Stimulated activated CD4-positive, alpha-beta T cell treated with anti-CD3 and anti-CD28 coated beads, Interleukin-1b, Interleukin-23, amount 100 ng/mL, for 4 hours (primary cell): ENCODE results near the gene TTBK1.
"Not testable (repeated sequence)": the region's sequence is repeated elsewhere in the genome, so short reads cannot be mapped to it uniquely, and the experiment has no call there.

Experiments
- DNase-seq, 2 donors: peaks; one replicate each; pipeline ENCODE4 v3.0.0-alpha.2; 2020; ENCODE audit warnings: low read depth in 2 of 2

TTBK1 gene

DNA sequence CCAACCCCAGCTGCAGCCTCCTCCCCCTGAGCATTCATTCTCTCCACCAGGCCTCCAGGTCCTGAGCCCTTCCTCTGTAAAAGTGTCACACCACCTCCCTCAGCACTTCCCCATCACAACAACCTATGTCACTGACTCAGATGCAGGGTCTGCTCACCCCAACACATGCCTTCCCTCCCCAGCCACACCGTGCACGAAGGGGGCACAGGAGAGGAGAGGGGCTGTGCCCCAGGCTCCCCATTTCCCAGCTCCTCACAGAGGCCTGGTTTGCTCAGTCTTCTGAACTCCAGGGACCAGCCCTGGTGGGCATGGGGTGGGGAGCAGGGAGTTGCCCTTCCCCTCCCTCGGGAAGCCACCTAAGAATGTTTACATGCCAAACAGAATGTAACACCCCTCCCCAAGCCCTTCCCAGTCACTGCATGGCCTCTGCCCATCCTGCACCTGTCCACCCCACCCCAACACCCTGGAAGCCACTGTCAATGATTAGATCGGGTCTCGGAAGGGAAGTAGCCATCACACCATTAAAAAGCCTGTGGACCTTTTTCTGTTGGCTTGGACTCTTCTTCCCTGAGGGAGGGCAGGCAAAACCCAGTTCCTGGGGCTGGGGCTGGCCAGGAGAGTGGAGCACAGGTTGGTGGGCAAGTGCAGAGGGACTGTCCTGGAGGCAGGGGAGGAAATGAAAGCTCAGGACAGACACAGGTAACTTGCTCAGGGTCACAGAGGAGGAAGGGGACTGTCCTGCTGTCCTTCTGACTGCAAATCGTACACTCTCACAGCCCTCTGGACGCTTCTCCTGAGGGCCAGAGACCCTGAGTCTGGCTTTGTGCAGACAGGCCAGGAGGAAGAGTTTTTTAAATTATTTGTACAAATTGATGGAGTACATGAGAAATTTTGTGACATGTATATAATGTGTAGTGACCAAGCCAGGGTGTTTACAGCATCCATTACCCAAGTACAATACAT, 44.7 kb downstream of the TTBK1 start:
- no peak for DNase-seq

DNA sequence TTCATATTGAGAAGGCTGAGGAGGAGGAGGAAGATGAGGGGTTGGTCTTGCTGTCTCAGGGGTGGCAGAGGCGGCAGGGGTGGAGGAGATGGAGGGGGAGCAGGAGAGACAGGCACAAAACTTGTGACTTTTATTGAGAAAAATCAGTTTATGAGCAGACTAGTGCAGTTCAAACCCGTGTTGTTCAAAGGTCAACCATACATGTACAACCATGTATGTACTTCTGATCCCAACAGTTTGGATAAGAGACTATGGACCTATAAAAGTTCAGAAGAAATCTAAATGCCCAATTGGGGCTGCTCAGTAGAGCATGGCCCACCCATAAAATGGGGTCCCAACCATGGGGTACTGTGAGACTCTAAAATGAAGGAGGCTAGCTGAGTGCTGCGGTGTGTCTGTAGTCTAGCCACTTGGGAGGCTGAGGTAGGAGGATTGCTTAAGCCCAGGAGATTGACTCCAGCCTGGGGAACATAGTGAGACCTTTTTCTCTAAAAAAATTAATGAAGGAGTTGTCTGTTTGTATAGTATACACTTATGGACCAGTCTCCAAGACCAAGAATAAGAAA, 47.1 kb downstream of the TTBK1 start:
- no peak for DNase-seq

DNA sequence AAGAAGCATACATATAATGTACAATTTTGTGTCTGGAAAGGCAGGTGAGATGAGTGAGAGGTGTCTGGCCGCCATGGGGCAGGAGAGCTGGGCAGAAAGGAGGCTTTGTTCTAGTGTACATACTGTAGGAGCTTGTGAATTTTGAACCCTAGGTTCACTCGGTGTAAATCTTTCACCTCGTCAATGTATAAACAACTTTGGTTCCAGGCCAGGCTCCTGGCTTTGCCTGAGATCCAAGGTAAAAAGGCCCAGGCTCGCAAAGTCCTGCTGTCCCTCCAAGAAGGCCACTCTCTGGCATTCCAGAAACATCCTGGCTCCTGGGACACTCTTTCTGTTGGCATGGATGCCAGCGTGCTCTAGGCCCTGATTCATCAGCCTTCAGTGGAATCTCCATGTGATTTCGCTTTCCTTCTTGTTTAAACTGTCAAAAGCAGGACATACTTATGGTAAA, 47.6 kb downstream of the TTBK1 start:
- DNase-seq, result no peak

DNA sequence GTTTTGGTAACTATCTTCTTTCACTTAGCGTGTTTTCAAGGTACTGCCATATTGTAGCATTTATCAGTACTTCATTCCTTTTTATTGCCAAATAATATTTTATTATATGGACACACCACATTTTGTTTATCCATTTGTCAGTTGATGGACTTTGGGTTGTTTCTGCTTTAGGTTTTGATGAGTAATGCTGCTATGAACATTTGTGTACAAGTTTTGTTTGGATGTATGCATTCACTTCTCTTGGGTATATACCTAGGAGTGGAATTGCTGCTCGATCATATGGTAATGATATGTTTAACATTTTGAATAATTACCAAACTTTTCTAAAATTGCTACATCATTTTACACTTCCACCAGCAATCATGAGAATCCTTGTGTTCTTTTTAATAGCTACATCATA, 48.4 kb downstream of the TTBK1 start:
- no peak for DNase-seq

DNA sequence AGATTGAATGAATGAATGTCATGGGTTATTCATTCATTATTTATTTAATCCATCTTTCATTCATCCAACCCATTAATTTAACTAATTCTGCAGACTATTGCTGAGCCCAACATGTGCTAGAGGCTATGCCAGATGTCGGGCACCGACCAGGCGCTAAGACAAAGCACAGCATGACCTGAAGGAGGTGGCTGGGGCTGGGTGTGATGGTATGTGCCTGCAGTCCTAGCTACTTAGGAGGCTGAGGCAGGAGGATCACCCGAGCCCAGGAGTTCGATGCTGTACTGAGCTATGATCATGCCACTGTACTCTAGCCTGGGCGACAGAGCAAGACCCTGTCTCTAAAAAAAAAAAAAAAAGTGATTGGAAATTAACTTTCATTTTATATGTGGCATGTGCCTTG, 49.1 kb downstream of the TTBK1 start:
- no peak for DNase-seq

DNA sequence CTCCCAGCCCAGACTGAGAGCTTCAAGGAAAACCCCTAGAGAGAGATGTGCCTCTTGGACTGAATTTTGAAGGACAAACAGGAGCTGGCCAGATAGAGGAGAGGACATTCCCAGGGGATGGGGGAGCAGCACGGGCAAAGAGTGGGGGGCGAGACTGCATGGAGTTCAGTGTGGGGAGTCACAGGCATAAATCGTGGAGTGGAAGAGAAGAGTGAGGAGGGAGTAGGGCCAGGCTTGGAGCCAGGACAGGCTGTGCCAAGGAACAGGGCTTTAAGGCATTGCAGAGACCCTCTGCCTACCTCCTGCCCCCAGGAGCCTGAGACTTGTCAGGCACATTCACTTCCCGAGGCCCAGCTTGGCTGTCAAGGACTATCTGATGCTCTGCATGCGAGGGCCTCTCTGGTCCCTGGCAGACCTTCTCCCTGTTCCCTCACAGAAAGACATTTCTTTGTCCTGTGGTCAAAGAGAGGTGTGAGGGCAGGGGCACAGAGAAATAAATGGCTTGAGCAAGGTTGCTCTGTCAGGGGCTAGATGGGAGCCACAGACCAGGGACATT, 49.6 kb downstream of the TTBK1 start:
- DNase-seq, result no peak

DNA sequence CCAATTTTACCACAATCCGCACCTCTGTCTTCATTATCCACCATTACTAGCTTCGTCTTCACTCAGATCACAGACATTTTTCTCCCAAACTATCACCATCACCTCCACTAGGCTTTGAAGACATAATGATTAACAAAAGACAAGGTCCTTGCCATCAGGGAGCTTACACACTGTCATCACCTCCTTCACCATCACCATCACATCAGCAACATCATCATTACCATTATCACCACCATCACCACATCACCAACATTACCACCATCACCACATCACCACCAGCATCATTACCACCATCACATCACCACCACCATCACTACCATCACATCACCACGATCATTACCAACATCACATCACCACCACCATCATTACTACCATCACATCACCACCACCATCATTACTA, 50.4 kb downstream of the TTBK1 start:
- DNase-seq, result no peak

DNA sequence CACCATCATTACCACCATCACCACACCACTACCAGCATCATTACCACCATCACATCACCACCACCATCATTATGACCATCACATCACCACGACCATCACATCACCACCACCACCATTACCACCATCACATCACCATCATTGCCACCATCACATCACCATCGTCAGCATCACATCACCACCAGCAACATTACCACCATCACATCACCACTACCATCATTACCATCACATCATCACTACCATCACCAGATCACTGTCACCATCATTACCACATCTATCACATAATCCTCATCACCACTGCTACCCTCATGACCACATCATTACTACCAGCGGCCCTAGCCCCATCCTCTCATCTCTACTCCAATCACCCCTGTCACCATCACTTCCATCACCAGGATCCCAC, 51.3 kb downstream of the TTBK1 start:
- no peak for DNase-seq

DNA sequence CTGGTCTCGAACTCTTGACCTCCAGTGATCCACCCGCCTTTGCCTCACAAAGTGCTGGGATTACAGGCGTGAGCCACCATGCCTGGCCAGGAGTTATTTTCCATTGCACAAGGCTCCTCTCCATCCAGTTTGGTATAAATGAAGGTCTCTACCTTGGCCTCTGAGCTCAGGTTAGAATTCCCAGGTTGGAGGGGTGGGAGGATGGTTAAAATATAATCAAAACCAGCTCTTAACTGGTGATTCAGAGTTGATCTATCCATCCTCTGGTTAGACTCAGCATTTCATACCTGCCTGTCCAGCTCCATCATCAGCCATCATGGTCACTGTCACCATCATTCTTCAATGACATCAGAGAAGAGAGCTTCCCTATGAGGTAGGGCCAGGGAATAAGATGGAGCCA, 52.2 kb downstream of the TTBK1 start:
- DNase-seq, result no peak

DNA sequence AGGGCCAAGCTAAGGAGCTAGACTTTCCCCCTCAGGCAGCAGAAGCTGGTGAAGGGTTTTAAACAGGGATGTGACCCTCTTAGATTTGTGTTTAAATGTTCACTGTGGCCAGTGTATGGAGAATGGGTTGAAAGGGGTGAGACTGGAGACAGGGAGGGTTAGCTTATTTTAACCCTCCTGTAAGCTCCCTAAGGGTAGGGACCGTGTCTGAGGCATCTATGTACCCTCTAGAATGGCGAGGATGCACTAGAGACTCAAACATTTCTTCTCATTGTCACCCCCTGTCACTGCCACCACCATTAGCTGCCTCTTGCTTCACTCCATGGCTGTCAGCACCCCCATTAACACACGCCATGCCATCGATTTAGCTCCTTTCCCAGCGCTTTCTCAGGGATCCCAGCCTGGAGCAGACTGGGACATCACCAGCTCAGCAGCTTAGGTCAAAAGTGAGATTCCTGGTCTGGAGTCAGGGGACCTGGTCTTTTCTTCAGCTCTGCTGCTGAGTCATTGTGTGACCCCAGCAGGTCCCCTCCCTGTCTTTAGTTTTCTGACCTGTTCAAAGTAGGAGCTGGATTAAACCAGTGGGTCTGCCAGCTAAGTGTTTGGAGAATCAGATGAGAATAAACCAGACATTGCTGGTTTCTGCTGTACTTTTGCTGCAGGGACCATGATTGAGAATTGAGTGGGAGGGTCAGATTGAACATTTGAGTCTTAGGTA, 53.7 kb downstream of the TTBK1 start:
- DNase-seq, result no peak

DNA sequence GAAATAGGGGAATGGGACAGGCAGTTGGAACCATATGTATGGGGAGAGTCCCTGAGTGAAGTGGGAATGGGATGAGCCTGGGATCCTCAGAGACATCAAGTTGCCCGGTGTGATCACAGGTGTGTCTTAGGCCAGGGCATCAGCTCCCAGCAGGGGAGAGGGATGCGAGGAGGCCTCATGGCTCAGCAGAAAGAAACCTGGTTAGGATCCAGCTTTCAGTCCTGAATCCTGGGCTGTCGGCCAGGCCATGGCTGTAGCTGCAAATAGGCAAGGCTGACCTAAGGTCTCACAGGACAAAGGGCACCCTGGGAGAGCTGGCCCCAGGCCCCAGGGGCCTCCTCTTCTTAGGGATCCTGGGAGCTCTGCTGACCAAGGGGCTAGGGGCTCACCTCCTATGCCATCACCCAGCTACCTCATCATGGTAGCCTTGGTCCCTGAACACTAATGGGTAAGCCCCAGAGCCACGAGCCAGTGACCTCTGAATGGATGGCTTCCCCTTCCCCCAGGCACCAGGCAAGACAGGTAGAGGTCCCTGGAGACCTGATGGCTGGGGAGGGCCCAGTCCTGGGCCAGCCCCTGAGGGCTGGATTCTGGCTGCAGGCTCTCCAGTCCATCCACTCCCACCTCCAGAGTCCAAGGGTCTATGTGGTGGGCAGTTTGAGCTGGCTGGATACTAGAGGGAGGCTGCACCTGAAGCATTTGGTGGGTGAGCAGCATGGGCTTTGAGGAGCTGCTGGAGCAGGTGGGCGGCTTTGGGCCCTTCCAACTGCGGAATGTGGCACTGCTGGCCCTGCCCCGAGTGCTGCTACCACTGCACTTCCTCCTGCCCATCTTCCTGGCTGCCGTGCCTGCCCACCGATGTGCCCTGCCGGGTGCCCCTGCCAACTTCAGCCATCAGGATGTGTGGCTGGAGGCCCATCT, 54.6 kb downstream of the TTBK1 start, which contains the start of gene SLC22A7:
SLC22A7 (plus strand) TSS at position 617 of the 921 bp plus-strand sequence; CDS start at position 716, 99 bp downstream.
- no peak for DNase-seq

DNA sequence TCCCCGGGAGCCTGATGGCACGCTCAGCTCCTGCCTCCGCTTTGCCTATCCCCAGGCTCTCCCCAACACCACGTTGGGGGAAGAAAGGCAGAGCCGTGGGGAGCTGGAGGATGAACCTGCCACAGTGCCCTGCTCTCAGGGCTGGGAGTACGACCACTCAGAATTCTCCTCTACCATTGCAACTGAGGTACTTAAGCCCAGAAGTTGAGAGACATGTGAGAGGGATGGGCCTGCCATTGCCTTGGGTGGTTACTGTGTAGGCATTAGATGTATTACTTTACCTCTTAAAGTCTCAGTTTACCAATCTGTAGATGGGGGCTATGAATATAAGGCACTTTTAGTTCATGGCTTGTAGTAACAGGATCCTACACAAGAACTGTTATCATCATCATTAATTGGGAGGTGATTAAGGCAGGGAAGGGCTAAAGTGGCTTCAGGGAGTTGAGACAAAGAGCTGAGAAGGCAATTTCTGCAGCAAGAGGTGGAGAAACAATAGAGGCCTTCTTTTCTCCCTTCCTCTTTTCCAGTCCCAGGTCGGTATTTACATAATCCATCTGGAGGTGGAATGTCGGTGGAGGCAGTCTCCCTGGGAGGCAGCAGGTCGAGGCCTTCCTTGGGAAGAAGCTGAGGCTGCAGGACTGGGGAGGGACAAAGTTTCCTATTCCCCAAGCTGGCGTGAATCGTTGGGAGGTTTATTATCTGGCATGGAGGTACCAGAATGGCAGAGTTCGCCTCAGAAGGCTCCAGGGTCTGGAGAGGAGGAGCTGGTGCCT, 55.5 kb downstream of the TTBK1 start:
- no peak for DNase-seq

DNA sequence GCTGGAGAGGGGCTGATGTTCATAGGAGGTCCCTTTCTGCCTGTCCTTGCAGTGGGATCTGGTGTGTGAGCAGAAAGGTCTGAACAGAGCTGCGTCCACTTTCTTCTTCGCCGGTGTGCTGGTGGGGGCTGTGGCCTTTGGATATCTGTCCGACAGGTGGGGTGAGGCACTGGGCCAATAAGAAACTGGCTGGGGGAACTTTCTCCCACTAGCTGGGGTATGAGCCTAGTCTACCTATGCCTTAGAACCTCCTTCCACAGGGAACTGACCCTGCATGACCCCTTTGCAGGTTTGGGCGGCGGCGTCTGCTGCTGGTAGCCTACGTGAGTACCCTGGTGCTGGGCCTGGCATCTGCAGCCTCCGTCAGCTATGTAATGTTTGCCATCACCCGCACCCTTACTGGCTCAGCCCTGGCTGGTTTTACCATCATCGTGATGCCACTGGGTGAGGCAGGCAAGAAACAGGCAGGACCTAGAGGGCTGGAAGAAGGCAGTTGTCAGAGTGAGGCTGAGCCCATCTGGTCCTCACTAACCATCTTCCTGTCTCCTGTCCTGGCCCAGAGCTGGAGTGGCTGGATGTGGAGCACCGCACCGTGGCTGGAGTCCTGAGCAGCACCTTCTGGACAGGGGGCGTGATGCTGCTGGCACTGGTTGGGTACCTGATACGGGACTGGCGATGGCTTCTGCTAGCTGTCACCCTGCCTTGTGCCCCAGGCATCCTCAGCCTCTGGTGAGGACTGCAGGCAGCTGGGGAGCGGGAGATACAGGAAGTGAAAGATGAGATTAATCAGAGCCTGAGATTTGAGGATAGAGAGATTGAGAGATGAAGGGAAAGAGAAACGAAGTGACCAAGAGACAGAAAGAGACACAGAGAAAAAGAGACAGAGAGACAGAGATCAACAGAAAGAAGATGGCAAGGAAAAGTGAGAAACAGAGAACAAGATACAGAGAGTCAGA, 56.3 kb downstream of the TTBK1 start:
- no peak for DNase-seq

DNA sequence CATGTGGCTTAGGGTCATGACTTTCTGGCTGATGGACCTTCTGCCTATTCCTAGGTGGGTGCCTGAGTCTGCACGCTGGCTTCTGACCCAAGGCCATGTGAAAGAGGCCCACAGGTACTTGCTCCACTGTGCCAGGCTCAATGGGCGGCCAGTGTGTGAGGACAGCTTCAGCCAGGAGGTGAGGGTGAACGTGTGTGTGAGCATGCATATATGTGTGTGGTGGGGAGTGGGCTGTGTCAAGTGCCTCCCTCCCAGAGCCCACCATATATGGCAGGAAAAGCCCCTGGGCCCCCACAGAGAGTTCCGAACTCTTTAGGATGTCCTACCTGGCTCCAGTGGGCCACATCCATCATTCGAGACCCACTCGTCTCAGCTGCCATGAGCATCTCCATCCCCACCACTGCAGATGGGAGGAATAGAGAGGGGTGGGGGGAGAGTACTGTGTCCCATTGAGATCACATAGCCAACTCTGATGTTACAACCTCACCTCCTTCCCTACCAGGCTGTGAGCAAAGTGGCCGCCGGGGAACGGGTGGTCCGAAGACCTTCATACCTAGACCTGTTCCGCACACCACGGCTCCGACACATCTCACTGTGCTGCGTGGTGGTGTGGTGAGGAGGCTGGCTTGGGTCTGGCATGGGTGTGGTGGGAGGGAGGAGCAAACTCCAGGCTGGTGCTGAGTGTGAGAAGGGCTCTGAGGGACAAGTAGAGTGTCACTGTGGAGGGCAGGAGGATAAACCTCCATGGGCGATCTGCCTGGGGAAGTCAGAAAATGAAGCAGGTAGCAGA, 58.0 kb downstream of the TTBK1 start:
- no peak for DNase-seq

DNA sequence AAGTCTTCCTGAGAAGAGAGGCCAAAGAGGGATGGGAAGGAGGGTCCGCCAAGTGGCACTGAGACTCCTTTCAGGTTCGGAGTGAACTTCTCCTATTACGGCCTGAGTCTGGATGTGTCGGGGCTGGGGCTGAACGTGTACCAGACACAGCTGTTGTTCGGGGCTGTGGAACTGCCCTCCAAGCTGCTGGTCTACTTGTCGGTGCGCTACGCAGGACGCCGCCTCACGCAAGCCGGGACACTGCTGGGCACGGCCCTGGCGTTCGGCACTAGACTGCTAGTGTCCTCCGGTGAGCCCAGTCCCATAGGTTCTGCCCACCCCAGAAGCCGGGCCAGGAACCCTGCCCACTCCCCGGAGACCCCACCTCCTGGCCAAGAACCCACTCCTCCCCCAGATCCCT, 58.8 kb downstream of the TTBK1 start:
- no peak for DNase-seq

DNA sequence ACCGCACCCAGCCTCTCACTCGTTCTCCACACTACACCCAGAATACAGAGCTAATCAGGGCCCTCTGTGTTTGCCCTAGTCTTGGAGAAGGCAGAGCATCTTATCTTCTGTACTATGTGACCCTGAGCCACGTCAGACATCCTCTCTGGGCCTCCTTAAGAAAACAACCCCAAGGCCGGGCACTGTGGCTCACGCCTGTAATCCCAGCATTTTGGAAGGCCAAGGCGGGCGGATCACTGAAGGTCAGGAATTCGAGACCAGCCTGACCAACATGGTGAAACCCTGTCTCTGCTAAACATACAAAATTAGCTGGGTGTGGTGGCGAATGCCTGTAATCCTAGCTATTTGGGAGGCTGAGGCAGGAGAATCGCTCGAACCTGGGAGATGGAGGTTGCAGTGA, 59.7 kb downstream of the TTBK1 start:
- not testable (repeated sequence) for DNase-seq

DNA sequence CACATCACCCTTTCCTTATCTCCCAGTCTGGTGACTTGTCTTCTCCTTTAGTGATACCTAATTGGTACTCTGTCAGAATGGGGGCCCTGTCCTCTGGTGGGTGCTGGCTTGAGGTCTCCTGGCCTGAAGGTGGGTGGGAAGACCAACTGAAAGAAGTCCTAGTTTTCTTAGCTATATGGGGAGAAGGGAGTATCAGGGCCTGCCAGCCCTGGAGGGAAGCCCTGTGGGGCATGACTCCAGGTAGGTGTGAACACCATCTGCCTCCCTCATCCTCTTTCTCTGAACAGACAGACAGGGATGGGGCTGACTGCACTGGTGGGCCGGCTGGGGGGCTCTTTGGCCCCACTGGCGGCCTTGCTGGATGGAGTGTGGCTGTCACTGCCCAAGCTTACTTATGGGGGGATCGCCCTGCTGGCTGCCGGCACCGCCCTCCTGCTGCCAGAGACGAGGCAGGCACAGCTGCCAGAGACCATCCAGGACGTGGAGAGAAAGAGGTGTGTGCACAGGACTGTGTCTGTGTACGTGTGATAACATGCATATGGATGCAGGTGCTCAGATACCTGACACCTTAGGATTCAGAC, 60.6 kb downstream of the TTBK1 start:
- no peak for DNase-seq

DNA sequence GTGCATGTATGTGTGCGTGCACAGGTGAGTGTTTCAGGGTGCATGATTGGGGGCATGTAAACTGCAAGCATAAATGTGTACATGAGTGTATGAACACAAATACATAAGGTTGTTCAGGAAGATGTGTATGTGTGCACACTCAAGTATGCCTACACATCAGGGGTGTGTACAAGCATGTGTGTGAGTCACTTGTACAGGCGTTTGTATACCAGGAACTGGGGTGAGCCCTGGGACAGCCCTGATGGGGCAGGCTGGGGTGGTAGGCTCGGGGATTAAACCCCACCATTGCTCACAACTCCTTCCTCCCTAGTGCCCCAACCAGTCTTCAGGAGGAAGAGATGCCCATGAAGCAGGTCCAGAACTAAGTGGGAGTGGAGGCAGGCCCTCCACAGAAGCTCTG, 61.1 kb downstream of the TTBK1 start:
- DNase-seq, result no peak
